Measurements from ENCODE around the gene CLDN10.

DNA sequence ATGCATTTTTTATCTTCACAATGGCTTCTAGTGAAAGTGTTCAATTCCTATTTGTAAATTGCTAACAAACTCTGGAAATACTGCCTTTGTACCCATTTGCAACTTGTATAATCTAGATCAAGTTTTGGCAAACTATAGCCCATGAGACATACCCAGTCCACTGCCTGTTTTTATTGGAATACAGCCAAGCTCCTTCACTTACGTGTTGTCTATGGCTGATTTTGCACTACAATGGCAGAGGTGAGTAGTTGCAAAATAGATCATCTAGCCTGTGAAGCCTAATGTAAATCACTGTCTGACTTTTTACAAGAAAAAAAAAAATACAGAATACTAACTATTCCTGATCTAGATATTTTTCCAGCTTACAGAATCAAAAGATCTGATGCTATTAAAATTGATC lies 54.8 kb downstream of the CLDN10 start:
- TF ChIP-seq, protein P1, sequence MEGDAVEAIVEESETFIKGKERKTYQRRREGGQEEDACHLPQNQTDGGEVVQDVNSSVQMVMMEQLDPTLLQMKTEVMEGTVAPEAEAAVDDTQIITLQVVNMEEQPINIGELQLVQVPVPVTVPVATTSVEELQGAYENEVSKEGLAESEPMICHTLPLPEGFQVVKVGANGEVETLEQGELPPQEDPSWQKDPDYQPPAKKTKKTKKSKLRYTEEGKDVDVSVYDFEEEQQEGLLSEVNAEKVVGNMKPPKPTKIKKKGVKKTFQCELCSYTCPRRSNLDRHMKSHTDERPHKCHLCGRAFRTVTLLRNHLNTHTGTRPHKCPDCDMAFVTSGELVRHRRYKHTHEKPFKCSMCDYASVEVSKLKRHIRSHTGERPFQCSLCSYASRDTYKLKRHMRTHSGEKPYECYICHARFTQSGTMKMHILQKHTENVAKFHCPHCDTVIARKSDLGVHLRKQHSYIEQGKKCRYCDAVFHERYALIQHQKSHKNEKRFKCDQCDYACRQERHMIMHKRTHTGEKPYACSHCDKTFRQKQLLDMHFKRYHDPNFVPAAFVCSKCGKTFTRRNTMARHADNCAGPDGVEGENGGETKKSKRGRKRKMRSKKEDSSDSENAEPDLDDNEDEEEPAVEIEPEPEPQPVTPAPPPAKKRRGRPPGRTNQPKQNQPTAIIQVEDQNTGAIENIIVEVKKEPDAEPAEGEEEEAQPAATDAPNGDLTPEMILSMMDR (IDR thresholded peaks at IDR 0.05): no peak
- TF ChIP-seq EZH2 (IDR thresholded peaks at IDR 0.05; ENCODE audit: borderline replicate concordance, insufficient read depth, low read depth, low read length, poor library complexity, severe bottlenecking): no peak

All from B cell (primary cell).